GM19397 (cell line): ENCODE measurements around the gene R3HCC1L.
A peak's percentile ranks its signal among the peaks of the same experiment; 100 is the strongest.

ENCODE experiments used
- ATAC-seq: cut with Tn5 transposase; IDR thresholded peaks from one replicate; pipeline ENCODE4 v1.9.1; 2021; ENCODE audit warnings: mild to moderate bottlenecking, moderate library complexity; ENCODE audit not compliant: unreplicated experiment

Gene R3HCC1L

DNA sequence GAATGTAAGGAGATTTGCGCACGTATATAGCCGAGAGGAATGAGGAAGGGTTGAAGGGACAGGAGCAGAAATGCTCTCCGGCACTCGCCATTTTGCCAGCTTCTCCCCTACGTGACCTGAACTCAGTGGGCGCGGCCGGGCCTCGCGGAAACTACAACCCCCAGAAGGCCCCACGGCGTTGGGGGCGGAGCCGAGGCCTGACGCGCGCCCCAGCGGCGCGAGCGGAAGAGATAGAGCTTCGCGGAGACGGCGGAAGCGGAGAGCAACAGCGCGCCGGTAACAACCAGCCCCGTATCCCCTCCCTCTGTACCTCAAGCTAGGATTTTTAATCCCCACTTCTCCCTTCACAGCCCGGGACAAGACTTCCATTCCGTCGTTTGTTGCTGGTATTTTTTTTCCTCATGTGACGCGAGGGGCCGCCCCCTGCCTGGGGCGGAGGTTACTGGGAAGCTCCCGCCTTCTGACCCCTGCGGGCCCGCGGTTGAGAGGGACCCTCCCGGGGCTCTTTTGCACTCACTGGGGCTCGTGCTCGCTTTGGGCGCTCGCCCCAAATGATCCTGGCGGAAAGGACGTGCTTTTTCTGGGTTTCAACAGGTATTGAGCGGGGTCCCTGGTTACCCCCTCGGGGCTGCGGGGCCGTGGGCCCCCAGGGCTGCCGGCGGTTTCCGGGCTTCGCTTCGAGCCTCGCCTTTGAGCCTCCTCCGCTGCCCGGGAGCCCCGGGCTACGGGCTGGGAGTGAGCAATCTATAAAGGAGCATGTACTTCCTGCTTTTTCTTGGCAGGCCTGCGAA lies at the start of gene R3HCC1L:
TSS of gene R3HCC1L (plus strand) at position 227 of the 791 bp plus-strand sequence. CDS start 73,458 bp downstream, outside the sequence.
- peak; percentile 90 for ATAC-seq

DNA sequence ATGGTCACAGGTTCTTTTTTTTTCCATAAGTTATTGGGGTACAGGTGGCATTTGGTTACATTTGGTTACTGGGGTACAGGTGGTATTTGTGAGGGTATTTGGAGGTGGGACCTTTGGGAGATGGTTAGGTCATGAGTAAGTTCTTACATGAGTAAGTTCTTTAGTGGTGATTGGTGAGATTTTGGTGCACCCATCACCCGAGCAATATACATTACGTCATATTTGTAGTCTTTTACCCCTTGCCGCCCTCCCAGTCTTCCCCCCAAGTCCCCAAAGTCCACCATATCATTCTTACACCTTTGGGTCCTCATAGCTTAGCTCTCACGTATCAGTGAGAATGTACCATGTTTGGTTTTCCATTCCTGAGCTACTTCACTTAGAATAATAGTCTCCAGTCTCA lies 49.2 kb upstream of the R3HCC1L start:
- no peak for ATAC-seq

DNA sequence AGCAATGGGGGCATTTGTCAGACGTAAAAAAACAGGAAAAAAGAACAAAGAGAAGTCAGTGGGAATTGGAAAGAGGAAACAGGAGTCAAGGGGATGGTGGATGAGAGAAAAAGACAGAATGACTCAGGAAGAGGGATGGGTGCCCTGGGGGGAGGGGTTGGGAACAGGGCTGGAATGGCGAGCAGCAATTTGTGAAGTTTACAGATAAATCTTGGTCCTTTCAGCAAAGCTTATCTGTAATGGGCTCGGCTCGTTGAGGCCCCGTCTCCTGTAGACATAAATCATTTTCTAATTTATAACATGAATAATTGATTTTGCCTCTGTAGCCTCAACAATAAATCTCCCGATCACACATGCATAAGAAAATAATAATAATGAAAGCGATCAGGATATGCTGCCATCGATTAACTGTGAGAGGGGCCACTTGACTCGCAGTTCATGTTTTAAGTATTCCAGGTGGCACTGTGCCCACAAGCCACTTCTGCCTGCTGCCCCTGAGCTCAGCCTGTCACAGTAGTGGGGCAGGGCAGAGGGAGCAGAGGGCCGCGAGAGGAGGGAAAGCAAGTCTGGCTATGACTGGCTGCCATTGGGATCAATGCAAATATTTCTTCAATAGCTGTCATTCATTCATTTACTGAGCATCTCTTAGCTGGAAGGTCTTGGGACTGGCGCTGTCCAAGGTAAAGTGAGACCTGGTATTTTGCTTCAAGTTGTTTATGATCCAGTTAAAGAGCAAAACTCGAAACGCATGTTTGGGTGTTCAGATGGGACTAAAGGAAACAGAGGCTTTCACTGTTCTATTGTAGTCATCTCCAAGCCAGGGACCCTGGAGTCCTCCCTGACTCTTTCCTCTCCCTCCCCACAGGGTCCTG lies 47.4 kb upstream of the R3HCC1L start:
- no peak for ATAC-seq

DNA sequence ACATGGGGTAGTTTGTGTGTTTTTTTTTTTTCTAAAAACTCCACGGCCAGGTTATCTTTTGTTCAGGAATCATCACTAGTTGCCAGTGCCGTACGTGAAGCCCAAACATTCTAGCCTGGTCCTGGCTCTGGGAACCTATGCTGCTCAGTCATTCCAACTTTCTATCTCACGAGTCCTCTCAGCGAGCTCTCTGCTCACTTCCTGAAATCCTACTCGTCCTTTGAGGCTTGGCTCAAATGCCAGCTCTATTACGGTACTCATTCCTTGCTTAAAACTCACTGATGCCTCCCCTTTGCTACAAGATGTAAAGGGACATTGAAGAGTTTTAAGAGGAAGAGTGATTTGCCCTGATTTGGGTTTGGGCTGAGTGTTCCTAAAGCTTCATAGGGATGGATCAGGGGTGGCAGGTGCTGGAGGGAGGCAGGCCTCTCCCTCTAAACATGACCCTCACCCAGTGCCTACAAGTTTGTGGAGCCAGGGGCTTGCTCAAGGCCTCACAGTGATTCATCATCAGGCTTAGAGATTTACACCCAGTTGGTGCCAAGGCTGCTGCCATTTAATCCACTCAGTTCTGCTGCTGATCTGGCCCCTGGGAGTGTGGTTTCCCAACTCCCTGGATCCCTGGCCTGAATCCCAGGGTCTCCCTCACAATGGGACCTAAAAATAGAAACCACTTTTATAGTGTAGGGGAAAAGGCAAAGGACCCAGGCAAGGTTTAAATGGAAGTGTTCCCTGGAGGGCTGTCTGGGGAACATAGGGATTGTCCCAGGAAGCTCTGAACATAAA lies 46.1 kb upstream of the R3HCC1L start:
- ATAC-seq, result no peak

DNA sequence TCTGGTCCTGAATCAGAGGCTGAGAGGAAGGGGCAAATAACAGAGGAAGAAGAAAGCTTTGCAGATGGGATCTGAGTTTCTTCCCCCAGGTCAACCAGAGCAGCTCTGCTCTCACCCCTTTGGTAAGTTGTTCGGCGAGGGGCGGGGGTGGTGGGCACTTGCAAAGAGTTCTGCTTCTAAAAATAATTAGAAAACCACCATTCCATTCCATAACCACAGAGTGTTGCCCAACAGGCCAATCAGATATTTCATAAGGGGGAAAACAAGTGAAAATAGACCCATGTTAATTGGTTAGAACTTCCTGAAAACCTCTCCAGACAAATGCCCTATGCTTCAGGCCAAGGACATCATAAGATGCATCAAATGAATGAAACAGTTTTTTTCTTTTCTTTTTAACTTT lies 43.6 kb upstream of the R3HCC1L start:
- no peak for ATAC-seq

DNA sequence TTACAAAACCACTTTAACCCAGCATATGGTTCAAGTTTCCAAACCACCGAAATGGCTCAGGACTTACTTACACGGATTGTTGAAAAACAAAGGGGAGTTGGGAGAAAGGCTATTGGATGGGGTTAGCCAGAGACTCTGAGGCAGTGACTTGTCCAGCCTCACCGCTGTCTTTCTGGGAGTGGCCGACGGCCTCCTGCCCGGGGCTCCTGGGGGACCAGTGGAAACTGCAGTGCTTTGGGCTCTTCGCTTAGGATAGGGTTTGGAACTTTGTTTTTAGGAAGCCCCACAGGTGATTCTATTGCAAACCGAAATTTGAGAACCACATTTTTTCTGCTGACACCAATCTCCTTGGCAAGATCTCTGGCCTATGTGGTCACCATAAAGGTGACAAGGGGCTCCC lies 38.1 kb upstream of the R3HCC1L start:
- ATAC-seq, result no peak

DNA sequence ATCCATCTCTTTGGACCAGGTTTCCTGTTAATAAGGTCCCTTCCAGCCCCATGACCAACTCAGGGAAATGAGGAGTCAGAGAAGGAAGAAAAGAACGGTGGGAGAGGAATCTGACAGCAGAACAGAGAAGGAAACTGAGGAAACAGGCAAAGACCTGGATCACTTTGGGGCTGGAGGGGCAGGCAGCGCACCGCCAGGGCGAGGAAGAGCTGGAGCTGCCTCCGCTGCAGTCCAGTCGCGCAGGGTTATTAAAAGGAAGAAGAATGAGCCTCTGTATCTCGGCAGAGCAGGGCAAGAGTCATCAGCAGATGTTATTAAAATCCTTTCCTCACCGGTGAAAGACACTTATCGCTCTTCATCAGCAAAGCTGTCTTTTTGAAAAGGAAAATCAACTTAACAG lies 37.7 kb upstream of the R3HCC1L start:
- no peak for ATAC-seq

DNA sequence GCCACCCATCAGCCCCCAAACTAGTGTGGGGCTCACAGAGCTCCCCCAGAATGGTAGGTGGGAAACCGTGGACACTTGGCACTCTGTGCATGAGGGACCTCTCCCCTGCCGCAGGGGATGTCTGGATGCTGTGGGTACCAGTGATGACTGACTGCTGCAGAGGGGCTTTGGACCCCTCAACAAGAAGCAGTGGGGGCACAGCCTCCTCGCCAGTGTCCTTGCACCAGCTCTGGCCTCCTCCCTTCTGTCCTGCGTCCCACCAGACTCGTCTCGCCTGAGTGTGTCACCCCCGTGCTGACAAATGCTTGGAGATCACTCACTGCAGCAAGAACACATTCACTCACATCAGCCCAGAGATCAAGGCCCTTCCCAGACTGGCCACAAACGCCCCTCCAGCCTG lies 37.3 kb upstream of the R3HCC1L start:
- no peak for ATAC-seq

DNA sequence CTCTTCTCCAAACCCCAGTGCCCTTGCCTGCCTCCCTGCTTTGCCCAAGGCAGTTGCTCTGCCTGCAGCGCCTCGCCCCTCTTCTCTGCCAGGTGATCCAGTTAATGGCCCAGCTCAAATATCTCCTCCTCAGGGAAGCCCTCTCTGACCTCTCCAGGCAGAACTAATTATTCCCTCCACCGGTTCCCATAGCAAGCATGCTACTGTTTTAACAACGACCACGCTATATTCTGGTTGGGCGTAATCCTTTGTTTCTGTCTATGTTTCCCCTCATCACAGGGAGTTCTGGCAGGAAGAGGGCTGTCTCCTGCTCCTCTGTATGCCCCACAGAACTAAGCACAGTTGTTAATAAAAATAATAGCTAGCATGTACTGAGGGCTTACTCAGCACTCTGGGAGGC lies 36.8 kb upstream of the R3HCC1L start:
- ATAC-seq, result no peak

DNA sequence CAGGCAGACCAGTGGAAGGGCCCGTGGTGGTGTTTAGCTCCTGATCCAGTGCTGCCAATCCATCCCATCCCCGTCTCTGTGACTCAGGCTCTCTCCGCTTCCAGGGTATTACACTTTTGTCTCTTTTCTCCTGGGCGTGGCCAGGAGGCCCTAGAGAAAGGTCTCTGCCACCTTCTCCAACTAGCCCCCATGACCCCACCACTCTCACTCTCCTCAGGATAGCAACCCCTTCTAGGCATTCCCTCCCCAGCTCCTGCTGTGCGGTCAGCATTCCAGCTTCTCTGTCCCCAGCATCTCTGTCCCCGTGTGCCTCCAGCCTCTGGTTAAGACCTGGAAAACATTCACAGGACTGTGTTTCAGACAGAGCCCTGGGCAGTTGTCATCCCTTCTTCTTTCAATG lies 36.2 kb upstream of the R3HCC1L start:
- ATAC-seq, result no peak

DNA sequence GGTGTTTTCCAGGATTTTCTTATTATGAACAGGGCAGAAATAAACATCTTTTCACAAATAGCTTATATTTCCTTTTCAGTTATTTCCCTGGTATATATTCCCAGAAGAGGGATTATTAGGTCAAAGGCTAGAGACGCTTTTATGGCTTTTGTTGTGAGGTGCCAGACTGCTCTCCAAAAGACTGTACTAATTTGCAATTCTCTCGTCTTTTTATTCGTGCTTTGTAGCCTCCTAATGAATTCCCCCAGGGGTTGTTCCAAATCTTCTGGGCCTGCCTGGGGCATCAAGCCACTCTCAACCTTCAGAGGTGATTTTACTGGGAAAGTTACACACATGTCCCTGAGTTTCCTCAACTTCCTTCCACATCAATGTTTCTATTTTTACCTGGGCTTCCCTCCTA lies 34.0 kb upstream of the R3HCC1L start:
- ATAC-seq, result no peak

DNA sequence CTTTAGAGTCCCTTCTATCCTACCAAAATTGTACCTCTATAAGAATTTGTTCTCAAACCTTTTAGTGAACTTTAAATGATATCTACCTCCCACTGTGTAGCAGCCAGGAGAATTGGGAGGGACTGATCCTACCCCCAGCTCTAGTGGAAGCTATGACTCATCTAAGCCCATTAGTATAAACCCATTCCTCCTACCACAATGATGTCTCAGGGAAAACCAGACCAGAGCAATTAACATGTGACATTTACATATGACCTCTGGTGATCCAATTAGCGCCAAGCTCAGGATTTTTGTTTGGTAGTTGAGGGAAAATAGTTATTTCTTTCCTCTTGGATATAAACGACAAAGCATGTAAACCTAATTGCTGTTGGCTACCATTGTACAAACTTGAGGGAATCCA lies 33.1 kb upstream of the R3HCC1L start:
- ATAC-seq, result no peak

DNA sequence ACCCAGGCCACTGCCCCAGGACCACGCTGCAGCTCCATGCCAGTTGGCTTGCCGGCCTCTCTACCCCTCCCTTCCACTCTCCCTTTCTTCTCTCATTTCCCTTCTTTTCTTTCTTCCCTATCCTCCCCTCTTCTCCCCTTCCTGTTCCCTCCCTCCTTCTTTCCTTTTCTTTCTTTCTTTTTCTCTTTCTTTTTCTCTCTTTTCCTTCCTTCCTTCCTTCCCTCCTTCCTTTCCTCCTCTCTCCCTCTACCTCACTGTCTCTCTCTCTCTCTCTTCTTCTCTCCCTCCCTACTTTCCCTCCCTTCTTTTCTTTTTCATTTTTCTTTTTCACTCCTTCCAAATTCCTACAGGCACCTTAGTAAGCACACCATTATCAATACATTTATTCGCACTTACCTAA lies 30.3 kb upstream of the R3HCC1L start:
- ATAC-seq, result no peak

DNA sequence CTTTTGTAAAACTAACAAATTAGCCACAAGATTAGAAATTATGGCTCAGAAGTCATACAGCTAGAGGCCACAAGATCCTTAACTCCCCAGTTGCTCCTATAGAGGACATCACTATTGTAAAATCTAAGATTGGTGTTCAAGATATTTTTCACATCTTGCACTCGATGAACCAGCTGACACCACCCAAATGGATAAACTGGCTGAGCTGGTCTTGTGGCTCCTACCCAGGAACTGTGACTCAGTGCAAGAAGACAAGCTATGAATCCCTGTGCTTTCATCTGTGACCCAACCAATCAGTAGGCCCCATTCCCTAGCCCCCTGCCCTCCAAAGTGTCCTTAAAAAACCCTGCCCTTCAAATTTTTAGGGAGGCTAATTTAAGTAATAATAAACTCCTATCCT lies 27.9 kb upstream of the R3HCC1L start:
- no peak for ATAC-seq

DNA sequence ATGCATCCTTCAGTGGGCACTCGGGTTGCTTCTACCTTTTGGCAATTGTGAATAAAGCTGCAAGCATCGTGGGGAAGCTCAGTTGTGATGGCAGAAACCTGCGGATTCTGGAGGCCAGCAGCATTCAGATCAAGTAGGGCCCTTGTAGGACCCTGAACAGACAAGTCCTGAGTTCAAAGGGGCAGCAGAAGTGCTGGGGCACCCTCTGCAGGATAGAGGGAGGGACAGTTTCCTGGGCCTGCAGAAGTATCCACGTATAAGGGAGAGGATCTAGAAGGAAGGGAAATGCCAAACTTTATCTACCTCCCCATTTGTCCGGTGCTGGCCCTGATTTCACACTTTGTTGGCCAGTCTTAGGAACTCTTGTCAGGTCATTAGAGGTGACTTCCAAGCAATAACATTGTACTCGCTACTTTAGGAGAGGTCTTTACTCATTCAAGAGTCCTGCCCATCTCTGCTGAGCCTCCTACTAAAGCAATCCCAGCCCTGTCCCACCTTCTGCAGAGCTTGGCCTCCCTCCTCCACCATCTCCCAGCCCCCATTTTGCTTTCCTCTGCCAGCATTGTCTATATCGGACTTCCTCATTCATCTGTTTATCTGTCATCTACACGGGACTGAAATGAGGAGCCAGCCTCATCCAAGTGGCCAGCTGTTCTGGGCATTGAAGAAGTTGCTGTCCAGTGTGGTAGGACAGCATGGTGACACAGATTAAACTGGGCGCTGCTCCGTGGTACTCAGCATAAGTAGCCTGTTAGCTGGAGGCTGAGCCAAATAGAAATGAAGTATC lies 26.6 kb upstream of the R3HCC1L start:
- ATAC-seq, result no peak

DNA sequence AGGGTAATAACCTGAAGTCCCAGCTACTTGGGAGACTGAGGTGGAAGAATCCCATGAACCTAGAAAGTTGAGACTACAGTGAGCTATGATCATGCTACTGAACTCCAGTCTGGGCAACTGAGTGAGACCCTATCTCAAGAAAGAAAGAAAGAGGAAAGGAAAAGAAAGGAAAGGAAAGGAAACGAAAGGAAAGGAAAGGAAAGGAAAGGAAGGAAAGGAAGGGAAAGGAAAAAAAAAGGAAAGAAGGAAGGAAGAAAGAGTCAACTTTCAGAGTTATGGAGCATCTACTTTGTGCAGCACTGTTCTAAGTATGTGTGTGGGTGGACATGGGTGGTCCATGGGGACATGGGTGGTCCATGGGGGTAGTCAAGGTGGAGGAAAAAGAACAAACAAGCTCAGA lies 24.1 kb upstream of the R3HCC1L start:
- ATAC-seq, result no peak

DNA sequence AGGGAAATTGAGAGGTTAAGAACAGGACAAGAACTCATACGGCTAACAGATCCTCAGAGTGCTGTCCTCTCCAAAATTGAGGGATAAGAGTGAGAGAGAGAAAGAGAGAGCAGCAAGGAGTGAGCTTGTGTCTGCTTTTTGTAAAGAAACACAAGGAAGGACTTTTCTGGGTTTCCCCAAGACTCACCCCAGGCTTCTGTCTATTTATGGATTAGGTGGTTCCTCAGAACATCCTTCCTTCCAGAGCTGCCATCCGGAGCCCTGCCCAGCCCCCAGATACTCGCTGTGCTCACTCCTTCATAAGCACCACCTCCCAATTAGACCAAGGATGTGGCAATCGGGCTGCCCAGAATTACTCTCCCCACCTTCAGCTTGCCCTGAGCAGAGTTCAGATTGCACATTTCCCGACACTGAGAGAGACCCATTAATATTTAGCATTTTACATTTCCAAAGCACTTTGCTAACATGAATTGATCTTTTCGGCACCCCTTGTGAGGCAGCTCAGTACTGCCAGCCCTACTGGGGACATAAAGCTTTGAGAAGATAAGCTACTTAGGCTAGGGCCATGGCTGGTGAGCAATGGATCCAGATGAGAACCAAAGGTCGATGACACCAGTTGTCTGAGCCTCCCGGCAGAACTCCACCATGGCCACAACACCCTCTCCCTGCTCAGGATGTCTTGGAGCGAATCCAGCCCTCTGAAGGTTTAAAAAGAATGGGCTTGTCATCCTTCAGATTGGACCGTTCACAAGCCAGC lies 19.2 kb upstream of the R3HCC1L start:
- ATAC-seq, result no peak

DNA sequence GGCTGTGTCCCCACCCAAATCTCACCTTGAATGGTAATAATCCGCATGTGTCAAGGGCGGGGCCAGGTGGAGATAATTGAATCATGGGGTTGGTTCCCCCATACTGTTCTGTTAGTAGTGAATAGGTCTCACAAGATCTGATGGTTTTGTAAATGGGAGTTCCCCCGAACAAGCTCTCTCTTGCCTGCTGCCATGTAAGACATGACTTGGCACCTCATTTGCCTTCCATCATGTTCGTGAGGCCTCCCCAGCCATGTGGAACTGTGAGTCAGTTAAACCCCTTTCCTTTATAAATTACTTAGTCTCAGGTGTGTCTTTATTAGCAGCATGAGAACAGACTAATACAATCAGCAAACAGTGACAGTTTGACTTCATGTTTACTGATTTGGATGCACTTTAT lies 14.6 kb upstream of the R3HCC1L start:
- ATAC-seq, result no peak

DNA sequence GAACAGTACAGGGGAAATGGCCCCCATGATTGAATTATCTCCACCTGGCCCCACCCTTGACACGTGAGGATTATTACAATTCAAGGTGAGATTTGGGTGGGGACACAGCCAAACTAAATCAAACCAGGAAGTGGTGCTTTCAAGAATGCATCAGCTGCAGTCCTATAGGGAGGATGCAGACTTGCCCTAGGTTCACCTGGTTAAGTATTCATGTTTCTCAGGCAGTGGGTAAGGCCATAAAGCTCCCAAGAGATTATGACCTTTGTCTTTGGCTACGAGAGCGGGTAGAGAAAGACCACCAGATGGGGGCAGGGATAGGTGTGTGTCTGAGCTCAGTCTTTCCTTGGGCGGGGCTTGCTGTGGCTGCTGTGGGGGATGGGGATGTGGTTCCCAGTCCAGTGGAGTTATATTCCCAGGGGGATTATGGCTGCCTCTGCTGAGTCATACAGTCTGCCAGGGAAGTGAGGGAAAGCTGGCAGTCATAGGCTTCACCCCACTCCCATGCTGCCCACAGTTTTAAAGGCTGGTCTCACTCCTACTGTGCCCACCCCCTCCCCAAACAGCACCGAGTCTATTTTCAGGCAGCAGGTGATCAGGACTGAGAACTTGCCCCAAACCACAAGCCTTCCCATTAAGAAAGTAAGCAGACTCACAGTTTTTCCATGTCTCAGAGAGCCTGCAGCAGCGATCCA lies 8.4 kb upstream of the R3HCC1L start:
- ATAC-seq, result no peak
